ENCODE measurements around the gene PPM1A. TPM values are rescaled to one million over a fixed set of nuclear protein-coding genes. Genes with fewer than 3 reads are reported as not detected.

PPM1A gene
- total RNA-seq, 1 experiment from 2014 or later: 32.4 TPM

GRCh38 chr14:60251877-60252276 lies 2.9 kb downstream of the PPM1A start:
- in situ Hi-C loops (cut with HindIII; ENCODE audit: low pct_unique_long_range_greater_than_20kb, low sequenced_read_pairs): no loop called here
- no peak for DNase-seq (ENCODE audit: low read depth)

GRCh38 chr14:60252630-60253029 lies 3.6 kb downstream of the PPM1A start:
- no peak for DNase-seq (ENCODE audit: low read depth)
- in situ Hi-C loops (cut with HindIII; ENCODE audit: low pct_unique_long_range_greater_than_20kb, low sequenced_read_pairs): no loop called here

GRCh38 chr14:60253649-60254048 lies 4.6 kb downstream of the PPM1A start:
- in situ Hi-C loops (cut with HindIII; ENCODE audit: low pct_unique_long_range_greater_than_20kb, low sequenced_read_pairs): no loop called here
- DNase-seq (ENCODE audit: low read depth): no peak

GRCh38 chr14:60254176-60254575 lies 5.2 kb downstream of the PPM1A start:
- DNase-seq (ENCODE audit: low read depth): peak; percentile 50
- in situ Hi-C loops (cut with HindIII; ENCODE audit: low pct_unique_long_range_greater_than_20kb, low sequenced_read_pairs): no loop called here

- in situ Hi-C loops (cut with HindIII; ENCODE audit: low pct_unique_long_range_greater_than_20kb, low sequenced_read_pairs): no loop called here
- DNase-seq (ENCODE audit: low read depth): no peak
These were observed 8.8 kb downstream of the PPM1A start for GRCh38 chr14:60257865-60258264.

GRCh38 chr14:60265163-60265562 lies 16.1 kb downstream of the PPM1A start:
- DNase-seq (ENCODE audit: low read depth): no peak
- in situ Hi-C loops (cut with HindIII; ENCODE audit: low pct_unique_long_range_greater_than_20kb, low sequenced_read_pairs): no loop called here

GRCh38 chr14:60266021-60266937 lies 17.3 kb downstream of the PPM1A start:
- no peak for DNase-seq (ENCODE audit: low read depth)

GRCh38 chr14:60272177-60272576 lies 23.2 kb downstream of the PPM1A start:
- DNase-seq (ENCODE audit: low read depth): no peak
- in situ Hi-C loops (cut with HindIII; ENCODE audit: low pct_unique_long_range_greater_than_20kb, low sequenced_read_pairs): no loop called here

More at GRCh38 chr14:60266021-60266937, 17.3 kb downstream of the PPM1A start:
- in situ Hi-C loops (cut with HindIII; ENCODE audit: low pct_unique_long_range_greater_than_20kb, low sequenced_read_pairs): no loop called here

- in situ Hi-C loops (cut with HindIII; ENCODE audit: low pct_unique_long_range_greater_than_20kb, low sequenced_read_pairs): no loop called here
- DNase-seq (ENCODE audit: low read depth): no peak
These were observed 24.9 kb downstream of the PPM1A start for GRCh38 chr14:60273956-60274355.

GRCh38 chr14:60274448-60274847 lies 25.4 kb downstream of the PPM1A start:
- in situ Hi-C loops (cut with HindIII; ENCODE audit: low pct_unique_long_range_greater_than_20kb, low sequenced_read_pairs): no loop called here

GRCh38 chr14:60275932-60276331 lies 26.9 kb downstream of the PPM1A start:
- in situ Hi-C loops (cut with HindIII; ENCODE audit: low pct_unique_long_range_greater_than_20kb, low sequenced_read_pairs): no loop called here
- no peak for DNase-seq (ENCODE audit: low read depth)

More at GRCh38 chr14:60274448-60274847, 25.4 kb downstream of the PPM1A start:
- DNase-seq (ENCODE audit: low read depth): no peak

GRCh38 chr14:60276347-60276746 lies 27.3 kb downstream of the PPM1A start:
- in situ Hi-C loops (cut with HindIII; ENCODE audit: low pct_unique_long_range_greater_than_20kb, low sequenced_read_pairs): no loop called here
- DNase-seq (ENCODE audit: low read depth): no peak

- in situ Hi-C loops (cut with HindIII; ENCODE audit: low pct_unique_long_range_greater_than_20kb, low sequenced_read_pairs): no loop called here
- no peak for DNase-seq (ENCODE audit: low read depth)
These were observed 28.7 kb downstream of the PPM1A start for GRCh38 chr14:60277605-60278190.

- in situ Hi-C loops (cut with HindIII; ENCODE audit: low pct_unique_long_range_greater_than_20kb, low sequenced_read_pairs): no loop called here
- DNase-seq (ENCODE audit: low read depth): no peak
These were observed 29.3 kb downstream of the PPM1A start for GRCh38 chr14:60278350-60278749.

GRCh38 chr14:60287452-60287851 lies 38.4 kb downstream of the PPM1A start:
- no peak for DNase-seq (ENCODE audit: low read depth)
- in situ Hi-C loops (cut with HindIII; ENCODE audit: low pct_unique_long_range_greater_than_20kb, low sequenced_read_pairs): no loop called here

- no peak for DNase-seq (ENCODE audit: low read depth)
- in situ Hi-C loops (cut with HindIII; ENCODE audit: low pct_unique_long_range_greater_than_20kb, low sequenced_read_pairs): no loop called here
These were observed 39.3 kb downstream of the PPM1A start for GRCh38 chr14:60288279-60288678.

- in situ Hi-C loops (cut with HindIII; ENCODE audit: low pct_unique_long_range_greater_than_20kb, low sequenced_read_pairs): no loop called here
- no peak for DNase-seq (ENCODE audit: low read depth)
These were observed 45.5 kb downstream of the PPM1A start for GRCh38 chr14:60294411-60295069.

- no peak for DNase-seq (ENCODE audit: low read depth)
- in situ Hi-C loops (cut with HindIII; ENCODE audit: low pct_unique_long_range_greater_than_20kb, low sequenced_read_pairs): no loop called here
These were observed 51.0 kb downstream of the PPM1A start for GRCh38 chr14:60300019-60300418.

- in situ Hi-C loops (cut with HindIII; ENCODE audit: low pct_unique_long_range_greater_than_20kb, low sequenced_read_pairs): no loop called here
- DNase-seq (ENCODE audit: low read depth): no peak
These were observed 52.7 kb downstream of the PPM1A start for GRCh38 chr14:60301685-60302084.

All from Caki2 (cell line).